Endodermal cell (in vitro differentiated cells): ENCODE results near the gene TIMM13. TPM values are rescaled to one million over a fixed set of nuclear protein-coding genes. Genes with fewer than 3 reads are reported as not detected.

ENCODE experiments used
- DNase-seq: peaks from one replicate; pipeline ENCODE4 v3.0.0-alpha.2; 2017
- H3K27ac ChIP-seq: 2 replicates; pipeline ENCODE4 v1.5.1; 2013; ENCODE audit warnings: mild to moderate bottlenecking, low read depth, low read length, moderate library complexity
- H3K27me3 ChIP-seq: 2 replicates; pipeline ENCODE4 v1.6.1; 2013; ENCODE audit warnings: mild to moderate bottlenecking, low read length, moderate library complexity; ENCODE audit not compliant: insufficient read depth, control insufficient read depth, poor library complexity, severe bottlenecking
- H3K36me3 ChIP-seq: 2 replicates; pipeline ENCODE4 v1.7.0; 2013; ENCODE audit warnings: mild to moderate bottlenecking, low read length, moderate library complexity; ENCODE audit not compliant: control insufficient read depth, insufficient read depth
- H3K4me1 ChIP-seq: one replicate; pipeline ENCODE4 v1.7.0; 2013; ENCODE audit warnings: low read length; ENCODE audit not compliant: control insufficient read depth, insufficient read depth
- H3K4me3 ChIP-seq: 2 replicates; pipeline ENCODE4 v1.5.1; 2013; ENCODE audit warnings: mild to moderate bottlenecking, low read length, moderate library complexity
- H3K9ac ChIP-seq: 2 replicates; pipeline ENCODE4 v1.6.1; 2013; ENCODE audit warnings: mild to moderate bottlenecking, low read length, moderate library complexity; ENCODE audit not compliant: poor library complexity, severe bottlenecking; ENCODE audit errors: extremely low read depth
- H3K9me3 ChIP-seq: 2 replicates; pipeline ENCODE4 v1.6.1; 2013; ENCODE audit warnings: mild to moderate bottlenecking, low read length, moderate library complexity; ENCODE audit not compliant: control insufficient read depth
- H3K27ac Mint-ChIP-seq: 2 replicates; pipeline ENCODE4 v1.8.0; 2020; ENCODE audit warnings: mixed read lengths
- H3K27me3 Mint-ChIP-seq: 2 replicates; pipeline ENCODE4 v1.8.0; 2021; ENCODE audit warnings: mild to moderate bottlenecking, mixed read lengths; ENCODE audit not compliant: insufficient read depth
- H3K36me3 Mint-ChIP-seq: 2 replicates; pipeline ENCODE4 v1.8.0; 2020; ENCODE audit warnings: low read depth, mixed read lengths
- H3K4me1 Mint-ChIP-seq: 2 replicates; pipeline ENCODE4 v1.8.0; 2020; ENCODE audit warnings: mixed read lengths
- H3K4me3 Mint-ChIP-seq: 2 replicates; pipeline ENCODE4 v1.8.0; 2020; ENCODE audit warnings: mild to moderate bottlenecking, moderate library complexity, mixed read lengths
- H3K9me3 Mint-ChIP-seq: 2 replicates; pipeline ENCODE4 v1.8.0; 2020; ENCODE audit warnings: mild to moderate bottlenecking, mixed read lengths
- CTCF ChIP-seq: fragments of 200-600 bp; sonication (generic); conservative IDR thresholded peaks from 2 replicates; pipeline ENCODE4 v1.5.0; 2021; ENCODE audit warnings: antibody characterized with exemption, mild to moderate bottlenecking
- WGBS, 2 experiments: methylation state at CpG; one replicate each; pipeline versions ENCODE4 v1.1.5 to v1.1.7; 2013; ENCODE audit warnings: missing lambda C conversion rate in 2 of 2, mixed read lengths in 1 of 2; ENCODE audit not compliant: insufficient coverage in 1 of 2, insufficient read length in 1 of 2; 5-methylcytosine and 5-hydroxymethylcytosine counted together
- microRNA-seq: library from miRNA; unstranded; fragments of <30 nt; microRNA quantifications from one replicate; pipeline ENCODE4 v1.2.0, GENCODE V29; 2020; ENCODE audit warnings: borderline microRNAs expressed
- total RNA-seq, 2 donors: library from RNA; stranded (reverse); fragmentation: NEBNext Ultra II Directional in 1 of 2; extraction: Animal tissue kit (Norgen Biotek cat#: 25700) in 1 of 2; gene quantifications; 2 replicates in 1 of 2; 3 replicates in 1 of 2; pipeline ENCODE4 v1.2.1, GENCODE V29; 2021

Gene TIMM13
- total RNA-seq, 2 donors from 2014 or later, result 149 to 175 TPM

GRCh38 chr19:2381148-2381820, 46.1 kb downstream of the TIMM13 start:
- H3K27ac ChIP-seq, result peak overlapping the region; percentile 94
- Mint-ChIP-seq H3K27me3 (peaks cover 13% of the 10 kb centered on the region), H3K27ac (no peak overlapping the region), H3K4me3 (no peak overlapping the region), H3K36me3 (no peaks in the 10 kb centered on the region), H3K9me3 (peaks cover 30% of the 10 kb centered on the region), H3K4me1 (no peaks in the 10 kb centered on the region)
- H3K4me1 ChIP-seq, result no peaks in the 10 kb centered on the region
- no peaks in the 10 kb centered on the region for H3K36me3 ChIP-seq
- no peak overlapping the region for H3K4me3 ChIP-seq
- DNase-seq, result no peak
- no peak overlapping the region for H3K9ac ChIP-seq
- no peaks in the 10 kb centered on the region for H3K27me3 ChIP-seq
- WGBS, 2 experiments, result 66 to 79% methylated on average over 10 to 18 of the region's 18 CpGs
- no peak for TF ChIP-seq CTCF
- H3K9me3 ChIP-seq, result peaks cover 5% of the 10 kb centered on the region

GRCh38 chr19:2380567-2380966, 46.8 kb downstream of the TIMM13 start:
- Mint-ChIP-seq H3K36me3 (no peaks in the 10 kb centered on the region), H3K27me3 (peaks cover 13% of the 10 kb centered on the region), H3K9me3 (peaks cover 30% of the 10 kb centered on the region), H3K4me1 (no peaks in the 10 kb centered on the region), H3K27ac (no peak overlapping the region), H3K4me3 (no peak overlapping the region)
- DNase-seq, result no peak
- no peak overlapping the region for H3K9ac ChIP-seq
- no peak overlapping the region for H3K4me3 ChIP-seq
- no peaks in the 10 kb centered on the region for H3K4me1 ChIP-seq
- peak overlapping the region; percentile 94 for H3K27ac ChIP-seq
- H3K27me3 ChIP-seq, result no peaks in the 10 kb centered on the region
- H3K9me3 ChIP-seq, result peaks cover 5% of the 10 kb centered on the region
- no peaks in the 10 kb centered on the region for H3K36me3 ChIP-seq
- no peak for TF ChIP-seq CTCF
- WGBS, 2 experiments, result 84 to 90% methylated on average over 2 of the region's 2 CpGs

GRCh38 chr19:2376784-2377519, 50.4 kb downstream of the TIMM13 start:
- DNase-seq, result no peak
- peaks cover 11% of the 10 kb centered on the region for H3K27me3 Mint-ChIP-seq
- TF ChIP-seq CTCF, result no peak
- Histone ChIP-seq H3K27ac (no peak overlapping the region), H3K36me3 (no peaks in the 10 kb centered on the region), H3K4me1 (no peaks in the 10 kb centered on the region), H3K9me3 (peaks cover 5% of the 10 kb centered on the region), H3K4me3 (no peak overlapping the region), H3K9ac (no peak overlapping the region), H3K27me3 (no peaks in the 10 kb centered on the region)
- H3K27ac Mint-ChIP-seq, result no peak overlapping the region
- WGBS, 2 experiments, result 84 to 96% methylated on average over 8 to 15 of the region's 15 CpGs
- no peaks in the 10 kb centered on the region for H3K36me3 Mint-ChIP-seq
- H3K9me3 Mint-ChIP-seq, result peaks cover 25% of the 10 kb centered on the region
- no peak overlapping the region for H3K4me3 Mint-ChIP-seq
- no peaks in the 10 kb centered on the region for H3K4me1 Mint-ChIP-seq

Small RNAs within 50 kb of the gene (microRNA-seq; reads per million reads assigned to microRNA genes)
- not detected for gene MIR7108

Other genes starting within 250 kb of the TIMM13 start
- gene PLEKHJ1, start 191.3 kb downstream of the TIMM13 start, total RNA-seq, result 100 to 1,000 TPM; 146 to 192 TPM
- gene SF3A2, start 190.8 kb downstream of the TIMM13 start, total RNA-seq, result 100 to 1,000 TPM; 126 to 132 TPM
- 10 to 100 TPM; 20.5 to 35.1 TPM for gene AMH, start 178.3 kb downstream of the TIMM13 start, total RNA-seq
- gene JSRP1, start 171.2 kb downstream of the TIMM13 start, total RNA-seq, result under 1 TPM; 0.66 to 0.89 TPM
- gene PEAK3, start 145.4 kb downstream of the TIMM13 start, total RNA-seq, result not detected
- 1 to 10 TPM in 1 of 2 donors, under 1 TPM in 1; 0.20 to 1.0 TPM for gene LINGO3, start 119.4 kb downstream of the TIMM13 start, total RNA-seq
- gene LSM7, start 99.0 kb downstream of the TIMM13 start, total RNA-seq, result 100 to 1,000 TPM; 141 to 149 TPM
- gene SPPL2B, start 98.9 kb downstream of the TIMM13 start, total RNA-seq, result 100 to 1,000 TPM; 115 to 118 TPM
- gene TMPRSS9, start 67.3 kb downstream of the TIMM13 start, total RNA-seq, result 1 to 10 TPM in 1 of 2 donors, under 1 TPM in 1; 0.73 to 1.2 TPM
- gene LMNB2, start 29.4 kb upstream of the TIMM13 start, total RNA-seq, result 100 to 1,000 TPM; 146 to 191 TPM
- gene GADD45B, start 48.5 kb upstream of the TIMM13 start, total RNA-seq, result 10 to 100 TPM; 16.5 to 23.6 TPM